A673 (cell line): ENCODE results near the gene PHRF1. TPM values are rescaled to one million over a fixed set of nuclear protein-coding genes. Genes with fewer than 3 reads are reported as not detected.

ENCODE experiments used
- BruUV-seq: library from RNA; stranded (reverse); fragments of 400-500 nt; replicated peaks from 2 replicates; lab custom pipeline; 2021; lab: Mats Ljungman, UMichigan
- CTCF ChIA-PET: fragments of 300-600 bp; sonication (Branson Sonifier 250); formaldehyde crosslinking; loops from one replicate; lab custom pipeline; 2022; ENCODE audit warnings: antibody characterized with exemption; lab: Charles Lee
- POLR2A ChIA-PET: fragments of 300-600 bp; sonication (Branson Sonifier 250); formaldehyde crosslinking; loops from one replicate; lab custom pipeline; 2022; ENCODE audit warnings: antibody characterized with exemption; ENCODE audit not compliant: low non-redundant PET; lab: Charles Lee
- DNase-seq: peaks from one replicate; pipeline ENCODE4 v3.0.0-alpha.2; 2015; ENCODE audit warnings: low spot score
- H3K27ac ChIP-seq: fragments of 200-600 bp; sonication (generic); 2 replicates; pipeline ENCODE4 v1.5.1; 2016; ENCODE audit warnings: mixed run types, low read depth, mild to moderate bottlenecking, mixed read lengths, antibody characterized with exemption, low read length; ENCODE audit not compliant: poor library complexity, severe bottlenecking
- H3K27me3 ChIP-seq: fragments of 200-600 bp; sonication (generic); replicated peaks from 2 replicates; pipeline ENCODE4 v1.6.1; 2017; ENCODE audit warnings: mixed run types, low read depth, mild to moderate bottlenecking, mixed read lengths, antibody characterized with exemption, low read length; ENCODE audit not compliant: insufficient read depth, poor library complexity
- H3K36me3 ChIP-seq: fragments of 200-600 bp; sonication (generic); 2 replicates; pipeline ENCODE4 v1.6.1; 2016; ENCODE audit warnings: mixed run types, mild to moderate bottlenecking, mixed read lengths, antibody characterized with exemption, low read length; ENCODE audit not compliant: insufficient read depth, poor library complexity, severe bottlenecking
- H3K4me1 ChIP-seq: fragments of 200-600 bp; sonication (generic); 2 replicates; pipeline ENCODE4 v1.6.1; 2017; ENCODE audit warnings: mixed run types, mild to moderate bottlenecking, mixed read lengths, antibody characterized with exemption, low read length; ENCODE audit not compliant: insufficient read depth, poor library complexity, severe bottlenecking
- H3K4me3 ChIP-seq: fragments of 200-600 bp; sonication (generic); 2 replicates; pipeline ENCODE4 v1.5.1; 2016; ENCODE audit warnings: low read depth, mixed run types, mild to moderate bottlenecking, mixed read lengths, low read length; ENCODE audit not compliant: poor library complexity, severe bottlenecking
- H3K9me3 ChIP-seq: fragments of 200-600 bp; sonication (generic); 2 replicates; pipeline ENCODE4 v1.6.1; 2016; ENCODE audit warnings: mixed run types, low read depth, mild to moderate bottlenecking, mixed read lengths, antibody characterized with exemption, low read length; ENCODE audit not compliant: poor library complexity, severe bottlenecking
- CTCF ChIP-seq: fragments of 300-800, 200-600 bp; sonication (generic); conservative IDR thresholded peaks from 2 replicates; pipeline ENCODE4 v1.5.1; 2017; ENCODE audit warnings: low read depth, mild to moderate bottlenecking, antibody characterized with exemption, low read length, moderate library complexity, mixed read lengths
- EZH2 ChIP-seq: fragments of 200-600 bp; sonication (generic); IDR thresholded peaks from 2 replicates; pipeline ENCODE4 v1.6.1; 2017; ENCODE audit warnings: borderline replicate concordance, low read depth, mild to moderate bottlenecking, mixed read lengths, antibody characterized with exemption, low read length; ENCODE audit not compliant: poor library complexity, severe bottlenecking
- intact Hi-C: fragments of 100-400 bp; cut with micrococcal nuclease; formaldehyde crosslinking; loops from one replicate; pipeline ENCODE4 v1.10.0; 2022; ENCODE audit not compliant: unreplicated experiment
- total RNA-seq: library from RNA; stranded (reverse); gene quantifications from 2 replicates; pipeline ENCODE4 v1.2.3, GENCODE V29; 2021

Gene PHRF1
- total RNA-seq, 1 experiment from 2014 or later, result 43.0 TPM

GRCh38 chr11:579830-580601 lies 3.7 kb downstream of the PHRF1 start:
- Histone ChIP-seq H3K4me1 (peaks cover 17% of the 10 kb centered on the region), H3K4me3 (no peak overlapping the region), H3K27me3 (no peaks in the 10 kb centered on the region), H3K36me3 (peaks cover 11% of the 10 kb centered on the region), H3K9me3 (no peaks in the 10 kb centered on the region), H3K27ac (no peak overlapping the region)
- no TSS peak for BruUV-seq
- CTCF ChIA-PET, result no interaction called here
- TF ChIP-seq EZH2, result no peak
- TF ChIP-seq CTCF, result no peak
- no peak for DNase-seq
- intact Hi-C loops, result no loop called here
- POLR2A ChIA-PET, result no interaction called here

- TF ChIP-seq EZH2, result no peak
- TF ChIP-seq CTCF, result no peak
- Histone ChIP-seq H3K9me3 (no peaks in the 10 kb centered on the region), H3K4me3 (no peak overlapping the region), H3K27me3 (no peaks in the 10 kb centered on the region), H3K36me3 (peaks cover 11% of the 10 kb centered on the region), H3K4me1 (peaks cover 12% of the 10 kb centered on the region), H3K27ac (no peak overlapping the region)
- intact Hi-C loops, result no loop called here
- BruUV-seq, result no TSS peak
- POLR2A ChIA-PET, result no interaction called here
- CTCF ChIA-PET, result no interaction called here
- DNase-seq, result no peak
Measured at GRCh38 chr11:581342-581741, 5.1 kb downstream of the PHRF1 start.

GRCh38 chr11:581752-582151 lies 5.5 kb downstream of the PHRF1 start:
- POLR2A ChIA-PET, result no interaction called here
- H3K4me1 ChIP-seq, result peaks cover 12% of the 10 kb centered on the region
- peaks cover 15% of the 10 kb centered on the region for H3K36me3 ChIP-seq
- intact Hi-C loops, result no loop called here
- no peak overlapping the region for H3K4me3 ChIP-seq
- no TSS peak for BruUV-seq
- TF ChIP-seq EZH2 (no peak), CTCF (no peak)
- CTCF ChIA-PET, result no interaction called here
- no peak for DNase-seq
- H3K27ac ChIP-seq, result no peak overlapping the region
- no peaks in the 10 kb centered on the region for H3K9me3 ChIP-seq
- no peaks in the 10 kb centered on the region for H3K27me3 ChIP-seq
